ENCODE results near the gene PRR11. TPM values are rescaled to one million over a fixed set of nuclear protein-coding genes. Genes with fewer than 3 reads are reported as not detected.

The PRR11 gene
- polyA plus RNA-seq, 1 experiment: 24.7 TPM

GRCh38 chr17:59108400-59109102 is 47.0 kb upstream of the PRR11 start:
- TF ChIP-seq CTCF (IDR thresholded peaks at IDR 0.05; ENCODE audit: insufficient read depth, low read depth, low read length): no peak
- Histone ChIP-seq H3K36me3 (ENCODE audit: control insufficient read depth, insufficient read depth, low read length) (no peaks in the 10 kb centered on the region), H3K4me3 (ENCODE audit: low read depth, low read length) (no peak overlapping the region), H3K27me3 (ENCODE audit: control insufficient read depth, insufficient read depth, low read length) (no peaks in the 10 kb centered on the region)
- no peak for DNase-seq (ENCODE audit: low read depth)
- ChIA-PET CTCF (interaction anchor here (1.5 kb wide), 1 partner anchor 10 kb away, joined by 4 read pairs; no protein-coding TSS in a partner anchor), POLR2A (no interaction called here)

GRCh38 chr17:59110973-59111372 is 44.6 kb upstream of the PRR11 start:
- ChIA-PET CTCF (interaction anchor here (1.0 to 1.4 kb wide), 2 partner anchors 12 to 20 kb away, joined by 4 to 5 read pairs; no protein-coding TSS in a partner anchor), POLR2A (no interaction called here)
- Histone ChIP-seq H3K36me3 (ENCODE audit: control insufficient read depth, insufficient read depth, low read length) (no peaks in the 10 kb centered on the region; the same call in 1 of the 2 replicates), H3K4me3 (ENCODE audit: low read depth, low read length) (no peak overlapping the region), H3K27me3 (ENCODE audit: control insufficient read depth, insufficient read depth, low read length) (no peaks in the 10 kb centered on the region)
- no peak for DNase-seq (ENCODE audit: low read depth)
- no peak for TF ChIP-seq CTCF (IDR thresholded peaks at IDR 0.05; ENCODE audit: insufficient read depth, low read depth, low read length)

- no peak for DNase-seq (ENCODE audit: low read depth)
- Histone ChIP-seq H3K27me3 (ENCODE audit: control insufficient read depth, insufficient read depth, low read length) (no peaks in the 10 kb centered on the region), H3K4me3 (ENCODE audit: low read depth, low read length) (no peak overlapping the region), H3K36me3 (ENCODE audit: control insufficient read depth, insufficient read depth, low read length) (no peaks in the 10 kb centered on the region; the same call in 1 of the 2 replicates)
- TF ChIP-seq CTCF (IDR thresholded peaks at IDR 0.05; ENCODE audit: insufficient read depth, low read depth, low read length): no peak
- ChIA-PET CTCF (interaction anchor here (1.4 kb wide), 1 partner anchor 12 kb away, joined by 4 read pairs; no protein-coding TSS in a partner anchor), POLR2A (no interaction called here)
Observed at GRCh38 chr17:59111539-59111938, 44.0 kb upstream of the PRR11 start.

- ChIA-PET CTCF (no interaction called here), POLR2A (no interaction called here)
- TF ChIP-seq CTCF (IDR thresholded peaks at IDR 0.05; ENCODE audit: insufficient read depth, low read depth, low read length): no peak
- Histone ChIP-seq H3K36me3 (ENCODE audit: control insufficient read depth, insufficient read depth, low read length) (no peaks in the 10 kb centered on the region; the same call in 1 of the 2 replicates), H3K4me3 (ENCODE audit: low read depth, low read length) (no peak overlapping the region), H3K27me3 (ENCODE audit: control insufficient read depth, insufficient read depth, low read length) (no peaks in the 10 kb centered on the region)
- no peak for DNase-seq (ENCODE audit: low read depth)
Observed at GRCh38 chr17:59115474-59115873, 40.1 kb upstream of the PRR11 start.

- Histone ChIP-seq H3K4me3 (ENCODE audit: low read depth, low read length) (no peak overlapping the region), H3K27me3 (ENCODE audit: control insufficient read depth, insufficient read depth, low read length) (no peaks in the 10 kb centered on the region), H3K36me3 (ENCODE audit: control insufficient read depth, insufficient read depth, low read length) (no peaks in the 10 kb centered on the region)
- no peak for DNase-seq (ENCODE audit: low read depth)
- CTCF ChIA-PET: interaction anchor here (0.9 kb wide), 1 partner anchor 38 kb away, joined by 4 read pairs; no protein-coding TSS in a partner anchor
- POLR2A ChIA-PET: no interaction called here
- no peak for TF ChIP-seq CTCF (IDR thresholded peaks at IDR 0.05; ENCODE audit: insufficient read depth, low read depth, low read length)
Observed at GRCh38 chr17:59121901-59122480, 33.6 kb upstream of the PRR11 start.

All from BJ (cell line).